Body of pancreas (tissue), 4 donors: ENCODE measurements around the gene SCN9A.

ENCODE experiments used
- POLR2A ChIP-seq, 3 donors: fragments of 450-650 bp; IDR thresholded peaks; one replicate each; pipeline ENCODE4 v1.6.1; 2016; ENCODE audit warnings: antibody characterized with exemption in 3 of 3, mild to moderate bottlenecking in 2 of 3
- TF ChIP-seq, protein P1 (sequence below), 7 experiments: fragments of 450-650 bp in 4 of 7; fragments of 200-600 bp in 3 of 7; sonication (generic) in 3 of 7; IDR thresholded peaks; one replicate each; pipeline ENCODE4 v1.5.1; 2016 to 2019; ENCODE audit warnings: antibody characterized with exemption in 7 of 7

- no peak for TF ChIP-seq POLR2A (IDR thresholded peaks at IDR 0.05)
- TF ChIP-seq, protein P1, sequence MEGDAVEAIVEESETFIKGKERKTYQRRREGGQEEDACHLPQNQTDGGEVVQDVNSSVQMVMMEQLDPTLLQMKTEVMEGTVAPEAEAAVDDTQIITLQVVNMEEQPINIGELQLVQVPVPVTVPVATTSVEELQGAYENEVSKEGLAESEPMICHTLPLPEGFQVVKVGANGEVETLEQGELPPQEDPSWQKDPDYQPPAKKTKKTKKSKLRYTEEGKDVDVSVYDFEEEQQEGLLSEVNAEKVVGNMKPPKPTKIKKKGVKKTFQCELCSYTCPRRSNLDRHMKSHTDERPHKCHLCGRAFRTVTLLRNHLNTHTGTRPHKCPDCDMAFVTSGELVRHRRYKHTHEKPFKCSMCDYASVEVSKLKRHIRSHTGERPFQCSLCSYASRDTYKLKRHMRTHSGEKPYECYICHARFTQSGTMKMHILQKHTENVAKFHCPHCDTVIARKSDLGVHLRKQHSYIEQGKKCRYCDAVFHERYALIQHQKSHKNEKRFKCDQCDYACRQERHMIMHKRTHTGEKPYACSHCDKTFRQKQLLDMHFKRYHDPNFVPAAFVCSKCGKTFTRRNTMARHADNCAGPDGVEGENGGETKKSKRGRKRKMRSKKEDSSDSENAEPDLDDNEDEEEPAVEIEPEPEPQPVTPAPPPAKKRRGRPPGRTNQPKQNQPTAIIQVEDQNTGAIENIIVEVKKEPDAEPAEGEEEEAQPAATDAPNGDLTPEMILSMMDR (IDR thresholded peaks at IDR 0.05) = no peak
Measured at GRCh38 chr2:166179201-166179600, 196.5 kb downstream of the SCN9A start.
